GM19193 (cell line): ENCODE measurements around the gene NKD1.

ENCODE experiments used
- POLR2A ChIP-seq: IDR thresholded peaks from 4 replicates; pipeline ENCODE4 v1.6.1; 2011; ENCODE audit not compliant: insufficient read depth, insufficient read length; ENCODE audit errors: extremely low read depth

NKD1 gene

DNA sequence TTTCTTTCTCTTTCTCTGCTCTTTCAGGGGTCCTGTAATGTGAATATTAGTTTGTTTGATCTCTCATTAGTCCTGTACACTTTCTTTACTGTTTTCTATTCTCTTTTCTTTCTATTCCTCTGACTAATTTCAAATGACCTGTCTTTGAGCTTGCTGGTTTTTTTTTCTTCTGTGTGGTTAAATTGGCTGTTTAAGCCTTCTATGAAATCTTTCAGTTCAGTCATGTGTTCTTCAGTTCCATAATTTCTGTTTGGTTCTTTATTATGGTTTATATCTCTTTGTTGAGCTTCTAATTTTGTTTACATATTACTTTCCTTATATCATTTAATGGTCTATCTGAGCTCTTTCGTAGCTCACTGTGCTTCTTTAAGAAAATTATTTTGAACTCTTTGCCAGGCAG lies 31.3 kb upstream of the NKD1 start:
- no peak for TF ChIP-seq POLR2A

DNA sequence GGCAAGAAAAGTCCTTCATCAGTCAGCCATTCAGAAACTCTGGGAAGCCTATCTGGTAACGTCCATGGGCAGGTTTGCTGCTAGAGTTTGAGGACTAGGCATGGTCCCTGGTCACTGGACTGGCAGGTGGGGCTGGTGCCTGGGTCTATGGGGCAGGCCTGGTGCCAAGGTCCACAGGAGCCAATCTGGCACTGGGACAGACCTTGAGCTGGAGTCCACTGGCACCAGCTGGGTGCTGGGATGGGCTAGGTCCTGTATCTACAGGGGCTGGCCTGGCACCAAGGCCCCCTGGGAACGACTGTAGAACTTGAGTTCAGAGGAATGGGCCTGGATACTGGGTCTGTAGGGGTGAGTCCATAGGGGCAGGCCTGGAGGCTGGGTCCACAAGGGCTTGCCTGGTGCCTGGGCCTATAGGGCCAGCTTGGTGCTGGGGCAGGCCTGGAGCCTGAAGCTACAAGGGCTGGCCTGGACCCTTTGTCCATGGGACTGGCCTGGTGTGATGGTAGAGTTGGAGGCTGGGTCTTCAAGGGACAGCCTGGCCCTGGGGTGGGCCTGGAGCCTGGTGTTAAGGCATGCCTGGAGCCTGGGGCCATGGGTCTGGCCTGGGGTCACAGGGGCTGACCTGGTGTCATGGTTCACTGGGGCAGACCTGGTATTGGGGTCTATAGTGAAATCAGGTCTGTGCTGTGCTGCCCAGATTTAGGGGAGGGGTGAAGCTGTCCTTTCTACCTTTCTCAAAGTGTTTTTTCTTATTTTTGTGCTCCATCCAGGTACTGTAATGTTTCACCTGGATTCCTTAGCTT lies 30.5 kb upstream of the NKD1 start:
- TF ChIP-seq POLR2A = no peak

DNA sequence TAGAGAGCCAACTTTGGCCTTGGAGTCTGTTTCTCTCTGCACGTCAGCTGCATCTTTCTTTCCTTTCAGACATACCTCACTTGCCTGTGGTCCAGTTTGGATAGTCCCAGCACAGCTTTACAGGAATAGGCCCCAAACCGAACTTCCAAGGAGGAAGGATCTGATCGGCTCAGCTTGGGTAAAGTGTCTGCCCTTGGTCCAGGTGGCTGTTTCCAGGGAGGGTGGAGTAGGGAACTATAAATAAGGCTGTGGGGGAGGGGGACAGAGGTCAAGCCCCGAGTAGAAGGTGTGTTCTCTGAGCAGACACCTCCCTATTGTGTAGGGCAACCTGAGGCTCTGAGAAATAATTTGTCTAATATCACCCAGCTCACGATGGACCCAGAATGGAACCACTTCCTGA lies 29.2 kb upstream of the NKD1 start:
- no peak for TF ChIP-seq POLR2A

DNA sequence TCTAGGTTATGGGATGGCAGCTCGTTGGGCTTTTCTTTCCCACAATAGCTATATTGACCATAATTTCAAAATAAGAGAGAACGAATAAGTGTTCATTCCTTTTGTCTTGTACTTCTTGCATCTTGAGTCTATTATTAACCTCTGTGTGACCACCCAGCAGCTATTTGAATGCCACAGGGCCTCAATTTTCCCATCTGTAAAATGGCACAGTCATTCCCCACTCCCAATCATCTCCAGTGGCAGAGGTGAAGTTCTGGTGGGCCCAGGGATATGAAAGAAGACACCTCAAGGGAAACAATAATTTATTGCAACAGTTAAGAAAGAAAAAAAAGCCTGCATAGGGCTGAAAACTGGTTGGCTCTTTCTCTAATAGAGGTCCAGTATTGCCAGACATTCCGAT lies 28.6 kb upstream of the NKD1 start:
- TF ChIP-seq POLR2A = no peak

DNA sequence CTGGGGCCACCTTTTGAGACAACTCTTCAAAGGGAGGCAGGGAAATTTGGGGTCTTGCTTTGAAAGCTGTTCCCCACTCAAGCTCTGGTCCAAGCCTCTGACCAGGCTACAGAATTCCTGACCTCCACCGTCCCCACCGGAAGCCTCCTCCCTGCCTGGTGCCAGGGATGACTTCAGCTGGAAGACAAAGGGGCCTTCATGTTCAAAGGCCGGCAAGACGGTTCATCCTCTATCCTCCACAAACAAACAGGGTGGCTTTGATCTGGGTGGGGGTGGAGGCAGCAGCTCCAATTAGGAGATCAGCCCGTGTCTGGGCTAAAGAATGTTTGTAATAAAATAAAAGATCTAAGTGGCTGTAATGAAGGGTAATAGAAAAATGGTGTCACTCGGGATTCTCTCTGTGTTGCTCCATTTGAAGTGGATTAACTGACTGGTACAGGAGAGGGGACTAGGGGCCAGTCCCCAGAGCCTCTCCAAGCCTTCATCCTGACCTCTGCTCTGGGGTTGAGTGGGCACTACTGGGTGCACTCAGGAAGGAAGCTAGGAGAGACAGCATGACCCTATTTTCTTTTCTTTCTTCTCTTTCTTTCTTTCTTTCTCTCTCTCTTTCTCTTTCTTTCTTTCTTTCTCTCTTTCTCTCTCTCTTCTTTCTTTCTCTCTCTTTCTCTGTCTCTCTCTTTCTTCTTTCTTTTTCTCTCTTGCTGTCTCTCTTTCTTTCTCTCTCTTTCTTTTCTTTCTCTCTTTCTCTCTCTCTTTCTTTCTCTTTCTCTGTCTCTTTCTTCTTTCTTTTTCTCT lies 27.5 kb upstream of the NKD1 start:
- TF ChIP-seq POLR2A = no peak

DNA sequence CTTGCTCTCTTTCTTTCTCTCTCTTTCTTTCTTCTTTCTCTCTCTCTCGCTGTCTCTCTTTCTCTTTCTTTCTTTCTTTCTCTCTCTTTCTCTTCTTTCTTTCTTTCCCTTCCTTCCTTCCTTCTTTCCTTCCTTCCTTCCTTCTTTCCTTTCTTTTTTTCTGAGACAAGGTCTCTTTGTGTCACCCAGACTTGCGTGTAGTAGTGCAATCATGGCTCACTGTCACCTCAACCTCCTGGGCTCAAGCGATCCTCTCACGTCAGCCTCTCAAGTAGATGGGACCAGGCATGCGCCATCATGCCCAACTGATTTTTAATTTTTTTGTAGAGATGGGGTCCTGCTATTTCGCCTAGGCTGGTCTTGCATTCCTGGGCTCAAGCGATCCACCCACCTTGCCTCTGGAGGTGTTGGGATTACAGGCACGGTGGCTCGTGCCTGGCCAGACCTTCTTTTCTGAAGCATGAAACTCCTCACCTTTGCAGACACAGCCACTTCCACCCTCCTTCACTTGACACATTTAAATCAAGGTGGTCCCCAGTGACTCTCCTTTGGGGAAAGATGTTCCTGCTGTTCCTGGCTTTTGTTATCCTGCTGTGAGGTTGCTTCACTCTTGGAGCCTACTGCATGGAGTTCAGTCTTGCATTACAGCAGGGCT lies 26.8 kb upstream of the NKD1 start:
- no peak for TF ChIP-seq POLR2A

DNA sequence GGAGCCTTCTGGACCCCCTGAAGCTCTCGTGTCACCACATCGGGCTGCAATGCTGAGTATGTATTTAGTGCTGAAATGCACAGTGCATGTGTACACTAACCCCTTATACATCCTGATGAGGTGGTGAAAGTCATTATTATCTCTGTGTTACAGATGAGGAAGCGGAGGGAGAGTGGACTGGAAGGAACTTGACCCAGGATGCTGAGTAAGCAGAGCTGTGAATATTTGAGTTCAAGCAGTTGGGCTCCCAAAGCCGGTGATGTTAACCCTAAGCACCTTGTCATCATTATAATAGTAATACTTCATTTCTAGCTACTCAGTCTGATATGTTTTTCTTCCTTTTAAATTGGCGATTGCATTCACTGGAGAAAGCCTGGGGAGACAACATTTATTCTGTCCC lies 25.9 kb upstream of the NKD1 start:
- no peak for TF ChIP-seq POLR2A

DNA sequence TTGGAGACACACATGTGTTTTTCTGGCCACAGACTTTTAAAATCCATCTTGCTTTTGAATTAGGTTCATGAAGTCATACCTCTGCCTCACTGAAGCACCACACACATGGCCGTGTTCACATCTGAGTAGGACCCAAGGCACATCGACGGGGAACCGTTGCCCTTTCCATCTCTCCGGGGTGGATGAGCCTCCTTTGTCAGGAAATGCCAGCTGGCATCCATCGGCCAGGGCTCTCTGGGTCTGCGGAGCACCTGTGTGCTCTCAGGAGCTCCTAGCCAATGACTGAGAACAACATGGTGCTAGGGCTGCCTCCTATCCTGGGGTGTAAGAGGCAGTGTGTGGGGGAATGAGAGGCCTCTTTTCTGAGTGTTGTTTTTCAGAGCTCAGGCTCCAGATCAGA lies 24.5 kb upstream of the NKD1 start:
- no peak for TF ChIP-seq POLR2A

DNA sequence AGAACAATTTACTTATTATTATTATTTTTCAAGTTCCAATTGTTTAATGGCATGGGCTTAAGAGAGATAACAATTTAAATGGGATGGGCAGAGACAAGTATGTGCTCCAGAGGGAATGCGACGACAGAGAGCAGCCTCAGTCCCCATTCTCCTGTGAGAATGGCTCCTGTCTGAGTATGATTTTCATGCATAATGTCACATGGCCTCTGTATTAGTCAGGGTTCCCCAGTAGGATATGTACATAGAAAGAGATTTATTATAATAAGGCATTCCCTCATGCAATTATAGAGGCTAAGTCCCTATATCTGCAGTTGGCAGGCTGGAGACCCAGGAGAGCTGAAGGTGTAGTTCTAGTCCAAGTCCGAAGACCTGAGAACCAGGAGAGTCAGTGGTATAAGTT lies 22.9 kb upstream of the NKD1 start:
- TF ChIP-seq POLR2A = no peak

DNA sequence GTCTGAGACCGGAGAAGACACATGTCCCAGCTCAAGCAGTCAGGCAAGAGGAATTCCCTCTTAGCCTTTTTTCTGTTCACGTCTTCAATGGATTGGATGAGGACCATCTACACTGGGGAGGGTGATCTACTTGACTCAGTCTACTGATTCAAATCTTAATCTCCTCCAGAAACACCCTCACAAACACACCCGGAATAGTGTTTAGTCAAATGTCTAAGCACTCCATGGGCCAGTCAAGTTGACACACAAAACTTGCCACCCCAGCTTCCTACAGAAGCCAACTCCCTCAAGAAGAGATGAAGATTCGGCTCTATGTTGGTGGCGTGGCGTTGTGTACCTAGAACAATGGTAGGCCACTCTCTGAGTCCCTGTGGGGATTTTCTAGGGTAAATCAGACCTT lies 22.5 kb upstream of the NKD1 start:
- no peak for TF ChIP-seq POLR2A

DNA sequence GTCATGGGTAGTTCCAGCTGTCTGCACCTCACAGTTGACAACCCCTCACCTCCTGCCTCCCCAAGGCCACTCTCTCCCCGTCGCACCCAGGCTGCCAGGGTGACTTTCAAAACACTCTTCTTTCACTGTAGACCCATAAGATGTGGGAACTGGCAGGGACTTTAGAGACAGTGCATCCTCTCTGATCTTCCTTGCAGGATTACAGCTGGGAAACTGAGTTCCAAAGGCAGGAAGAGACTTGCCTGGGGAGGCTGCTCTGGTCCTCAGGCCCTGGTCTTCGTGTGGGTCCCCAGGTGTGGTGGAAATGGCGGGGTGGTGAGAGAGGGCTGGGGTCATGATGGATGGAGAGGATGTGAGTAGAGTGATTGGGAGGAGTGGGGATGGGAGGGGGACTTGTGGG lies 21.9 kb upstream of the NKD1 start:
- TF ChIP-seq POLR2A = no peak

DNA sequence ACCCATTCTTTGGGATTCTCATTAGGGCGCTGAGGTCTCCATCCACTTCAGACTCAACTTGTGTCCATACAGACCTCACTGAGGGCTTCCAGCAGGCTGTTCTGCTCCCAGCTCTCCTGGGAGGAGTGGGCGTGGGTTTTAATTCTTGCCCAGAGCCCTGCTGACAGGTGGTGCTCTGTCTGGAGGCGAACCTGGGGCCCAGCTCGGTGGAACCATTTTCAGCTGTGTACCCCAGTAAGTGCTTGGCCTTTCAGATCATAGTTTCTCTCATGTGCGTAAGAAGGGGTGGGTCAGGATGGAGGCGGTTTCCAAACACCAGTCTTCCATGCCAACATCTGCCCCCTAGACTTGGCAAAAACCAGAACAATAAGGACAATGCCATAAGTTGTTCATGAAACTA lies 21.4 kb upstream of the NKD1 start:
- TF ChIP-seq POLR2A = no peak

DNA sequence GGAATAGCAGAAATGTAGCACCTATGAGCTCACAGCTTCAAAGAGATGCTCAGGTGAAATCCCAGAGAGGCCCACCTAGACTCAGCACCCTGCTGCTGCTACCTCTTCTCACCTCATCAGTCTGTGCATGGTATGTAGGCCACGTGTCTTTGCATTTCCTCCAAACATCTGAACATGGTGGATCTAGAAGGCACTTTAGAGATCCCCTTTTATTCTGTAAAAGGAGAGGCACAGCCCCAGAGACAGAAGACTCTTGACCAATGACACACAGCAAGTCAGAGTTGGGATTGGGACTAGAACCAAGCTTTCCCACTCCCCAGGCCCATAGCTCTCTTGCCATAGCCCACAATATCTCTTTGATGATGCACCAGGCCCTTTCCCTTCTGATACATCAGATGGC lies 19.4 kb upstream of the NKD1 start:
- TF ChIP-seq POLR2A = no peak

DNA sequence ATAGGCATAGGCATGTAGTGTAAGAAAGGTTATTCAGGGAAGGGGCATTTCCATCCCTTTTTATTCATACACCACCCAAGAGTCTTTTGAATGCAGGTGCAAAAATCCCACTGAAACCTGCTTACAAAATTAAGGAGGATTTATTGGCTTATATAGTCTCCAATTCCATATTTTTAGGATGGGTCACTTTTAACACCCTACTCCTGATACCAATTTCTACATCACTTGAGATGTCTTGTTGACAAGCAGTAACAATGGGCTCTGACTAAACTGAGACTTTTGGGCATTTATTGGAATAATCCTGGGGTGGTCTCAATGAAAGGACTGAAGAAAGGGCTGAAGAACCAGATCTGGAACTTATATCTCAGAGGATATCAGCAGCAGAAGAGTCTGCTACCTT lies 18.9 kb upstream of the NKD1 start:
- no peak for TF ChIP-seq POLR2A
